H9 (cell line): Measurements from ENCODE around the gene MORN1. TPM values are rescaled to one million over a fixed set of nuclear protein-coding genes. Genes with fewer than 3 reads are reported as not detected.

ENCODE experiments used
- DNase-seq: peaks from one replicate; pipeline ENCODE4 v3.0.0-alpha.2; 2017
- H2AFZ ChIP-seq: one replicate; pipeline ENCODE4 v1.6.1; 2013; ENCODE audit warnings: mild to moderate bottlenecking, low read length, control low read depth, moderate library complexity
- H2AK5ac ChIP-seq: 2 replicates; pipeline ENCODE4 v1.6.1; 2013; ENCODE audit warnings: low read length, control low read depth, mixed read lengths; ENCODE audit not compliant: insufficient read length
- H2BK120ac ChIP-seq: one replicate; pipeline ENCODE4 v1.6.1; 2013; ENCODE audit warnings: low read depth, mild to moderate bottlenecking, low read length, control low read depth, inconsistent platforms; ENCODE audit not compliant: poor library complexity, severe bottlenecking
- H2BK12ac ChIP-seq: 2 replicates; pipeline ENCODE4 v1.6.1; 2013; ENCODE audit warnings: low read length, control low read depth, mixed read lengths, low read depth; ENCODE audit not compliant: insufficient read length
- H2BK15ac ChIP-seq: 2 replicates; pipeline ENCODE4 v1.6.1; 2013; ENCODE audit warnings: low read depth, low read length, control low read depth
- H2BK20ac ChIP-seq: one replicate; pipeline ENCODE4 v1.6.1; 2013; ENCODE audit warnings: low read depth, mild to moderate bottlenecking, low read length, control low read depth, inconsistent platforms; ENCODE audit not compliant: poor library complexity, severe bottlenecking
- H2BK5ac ChIP-seq: 2 replicates; pipeline ENCODE4 v1.6.1; 2013; ENCODE audit warnings: low read length, control low read depth, mixed read lengths; ENCODE audit not compliant: insufficient read length
- H3K14ac ChIP-seq: 2 replicates; pipeline ENCODE4 v1.6.1; 2013; ENCODE audit warnings: low read length, control low read depth; ENCODE audit not compliant: insufficient read depth
- H3K18ac ChIP-seq: 2 replicates; pipeline ENCODE4 v1.6.1; 2013; ENCODE audit warnings: low read depth, mild to moderate bottlenecking, mixed read lengths, low read length, control low read depth; ENCODE audit not compliant: insufficient read length
- H3K23ac ChIP-seq: 2 replicates; pipeline ENCODE4 v1.6.1; 2013; ENCODE audit warnings: low read length, control low read depth, mixed read lengths, low read depth; ENCODE audit not compliant: insufficient read length
- H3K23me2 ChIP-seq: 2 replicates; pipeline ENCODE4 v1.6.1; 2013; ENCODE audit warnings: low read depth, mild to moderate bottlenecking, mixed read lengths, low read length, control low read depth; ENCODE audit not compliant: insufficient read length, poor library complexity, severe bottlenecking
- H3K27ac ChIP-seq: 2 replicates; pipeline ENCODE4 v1.5.1; 2013; ENCODE audit warnings: low read length, control low read depth, mixed read lengths, low read depth; ENCODE audit not compliant: insufficient read length
- H3K27me3 ChIP-seq: 2 replicates; pipeline ENCODE4 v1.6.1; 2013; ENCODE audit warnings: low read length, control low read depth, inconsistent platforms; ENCODE audit not compliant: insufficient read depth
- H3K4ac ChIP-seq: 2 replicates; pipeline ENCODE4 v1.6.1; 2013; ENCODE audit warnings: low read depth, mild to moderate bottlenecking, control low read depth, inconsistent platforms, low read length, moderate library complexity
- H3K4me1 ChIP-seq: 2 replicates; pipeline ENCODE4 v1.6.1; 2013; ENCODE audit warnings: low read length, control low read depth, inconsistent platforms; ENCODE audit not compliant: insufficient read depth
- H3K4me2 ChIP-seq: 2 replicates; pipeline ENCODE4 v1.6.1; 2013; ENCODE audit warnings: low read length, control low read depth, mixed read lengths; ENCODE audit not compliant: insufficient read length, insufficient read depth
- H3K56ac ChIP-seq: 2 replicates; pipeline ENCODE4 v1.6.1; 2013; ENCODE audit warnings: low read depth, mild to moderate bottlenecking, mixed read lengths, low read length, control low read depth; ENCODE audit not compliant: insufficient read length
- H3K79me1 ChIP-seq: 2 replicates; pipeline ENCODE4 v1.6.1; 2013; ENCODE audit warnings: low read depth, mild to moderate bottlenecking, moderate library complexity, low read length, control low read depth, inconsistent platforms; ENCODE audit not compliant: insufficient read depth, poor library complexity, severe bottlenecking
- H3K79me2 ChIP-seq: 2 replicates; pipeline ENCODE4 v1.6.1; 2013; ENCODE audit warnings: low read length, control low read depth, inconsistent platforms; ENCODE audit not compliant: insufficient read depth
- H3K9ac ChIP-seq: 2 replicates; pipeline ENCODE4 v1.6.1; 2013; ENCODE audit warnings: low read length, control low read depth, mixed read lengths; ENCODE audit not compliant: insufficient read length; ENCODE audit errors: extremely low read depth
- H3K9me3 ChIP-seq: one replicate; pipeline ENCODE4 v1.6.1; 2013; ENCODE audit warnings: low read depth, low read length, inconsistent platforms; ENCODE audit not compliant: control insufficient read depth
- H3T11ph ChIP-seq: one replicate; pipeline ENCODE4 v1.6.1; 2013; ENCODE audit warnings: mild to moderate bottlenecking, low read length, control low read depth, inconsistent platforms
- H4K20me1 ChIP-seq: one replicate; pipeline ENCODE4 v1.6.1; 2013; ENCODE audit not compliant: control insufficient read depth, insufficient read length, insufficient read depth
- H4K5ac ChIP-seq: 2 replicates; pipeline ENCODE4 v1.6.1; 2013; ENCODE audit warnings: low read depth, mild to moderate bottlenecking, mixed read lengths, low read length, control low read depth; ENCODE audit not compliant: insufficient read length
- H4K8ac ChIP-seq: replicated peaks from 2 replicates; pipeline ENCODE4 v1.6.1; 2013; ENCODE audit warnings: low read length, control low read depth, mixed read lengths, low read depth; ENCODE audit not compliant: insufficient read length
- H4K91ac ChIP-seq: 2 replicates; pipeline ENCODE4 v1.6.1; 2013; ENCODE audit warnings: low read depth, mild to moderate bottlenecking, moderate library complexity, mixed read lengths, low read length, control low read depth; ENCODE audit not compliant: insufficient read length
- H3K27ac Mint-ChIP-seq, 3 experiments: 2 replicates in 2 of 3; 3 replicates in 1 of 3; pipeline ENCODE4 v1.8.0; 2020 to 2021; ENCODE audit warnings: mixed read lengths in 3 of 3, mild to moderate bottlenecking in 1 of 3, moderate library complexity in 1 of 3
- H3K27me3 Mint-ChIP-seq: 2 replicates; pipeline ENCODE4 v1.8.0; 2021; ENCODE audit warnings: low read depth, mild to moderate bottlenecking, moderate library complexity, mixed read lengths
- H3K36me3 Mint-ChIP-seq, 3 experiments: 2 replicates in 2 of 3; 3 replicates in 1 of 3; pipeline ENCODE4 v1.8.0; 2020 to 2021; ENCODE audit warnings: low read depth in 3 of 3, mixed read lengths in 3 of 3; ENCODE audit not compliant: insufficient read depth in 1 of 3
- H3K4me1 Mint-ChIP-seq, 2 experiments: 2 replicates each; pipeline ENCODE4 v1.8.0; 2020; ENCODE audit warnings: mixed read lengths in 2 of 2
- H3K4me3 Mint-ChIP-seq, 2 experiments: 2 replicates in 1 of 2; 3 replicates in 1 of 2; pipeline ENCODE4 v1.8.0; 2020 to 2021; ENCODE audit warnings: mild to moderate bottlenecking in 2 of 2, mixed read lengths in 2 of 2, moderate library complexity in 1 of 2
- H3K9me3 Mint-ChIP-seq, 2 experiments: 2 replicates in 1 of 2; 3 replicates in 1 of 2; pipeline ENCODE4 v1.8.0; 2020; ENCODE audit warnings: mild to moderate bottlenecking in 2 of 2, mixed read lengths in 2 of 2, moderate library complexity in 1 of 2
- CTCF ChIP-seq: fragments of 200-600 bp; sonication (generic); conservative IDR thresholded peaks from 3 replicates; pipeline ENCODE4 v1.8.0; 2021; ENCODE audit warnings: antibody characterized with exemption, mild to moderate bottlenecking
- WGBS: extraction: QIAGEN DNeasy Blood & Tissue Kit; methylation state at CpG from one replicate; pipeline ENCODE4 v1.1.7; 2013; ENCODE audit warnings: missing lambda C conversion rate, low lambda C conversion rate, mixed read lengths; ENCODE audit not compliant: insufficient read length; ENCODE audit errors: extremely low coverage; 5-methylcytosine and 5-hydroxymethylcytosine counted together
- total RNA-seq: library from RNA; stranded (reverse); gene quantifications from 2 replicates; pipeline ENCODE4 v1.2.1, GENCODE V29; 2021

The MORN1 gene
- total RNA-seq, 1 experiment from 2014 or later = 12.7 TPM

GRCh38 chr1:2334883-2335534, 56.3 kb downstream of the MORN1 start:
- no peak overlapping the region for H2BK20ac ChIP-seq
- peaks cover 10 to 13% of the 10 kb centered on the region in 2 experiments for H3K9me3 Mint-ChIP-seq
- H3K4ac ChIP-seq = no peak overlapping the region
- H3K23me2 ChIP-seq = no peaks in the 10 kb centered on the region
- no peak overlapping the region for H3K56ac ChIP-seq
- H3K27ac Mint-ChIP-seq = 0 out of 7 replicates have a peak overlapping the region, but pooled peaks of 2 of the 3 experiments have one; percentile 52 to 73
- no peak overlapping the region for H4K5ac ChIP-seq
- H3K79me2 ChIP-seq = no peaks in the 10 kb centered on the region
- no peak overlapping the region for H3K9ac ChIP-seq
- no peaks in the 10 kb centered on the region for H3K27me3 Mint-ChIP-seq
- no peak overlapping the region for H3K4me3 Mint-ChIP-seq
- H3K27me3 ChIP-seq = no peaks in the 10 kb centered on the region
- peaks cover 0 to 5% (median 2%) of the 10 kb centered on the region in 3 experiments; a peak in 2 of 7 replicates for H3K36me3 Mint-ChIP-seq
- no peaks in the 10 kb centered on the region for H3K9me3 ChIP-seq
- no peaks in the 10 kb centered on the region for H4K20me1 ChIP-seq
- no peaks in the 10 kb centered on the region for H3K79me1 ChIP-seq
- H2BK120ac ChIP-seq = no peak overlapping the region
- no peak overlapping the region for H2BK5ac ChIP-seq
- no peak for DNase-seq
- no peak overlapping the region for H2AFZ ChIP-seq
- no peak for TF ChIP-seq CTCF
- no peak overlapping the region for H3T11ph ChIP-seq
- H3K27ac ChIP-seq = no peak overlapping the region
- H2BK15ac ChIP-seq = no peak overlapping the region
- H3K4me2 ChIP-seq = no peak overlapping the region
- H4K8ac ChIP-seq = no peak overlapping the region
- peaks cover 0 to 10% of the 10 kb centered on the region in 2 experiments; a peak in 2 of 4 replicates for H3K4me1 Mint-ChIP-seq
- H2BK12ac ChIP-seq = no peak overlapping the region
- H3K4me1 ChIP-seq = no peaks in the 10 kb centered on the region
- H2AK5ac ChIP-seq = no peak overlapping the region
- no peak overlapping the region for H3K18ac ChIP-seq
- H3K23ac ChIP-seq = no peak overlapping the region
- H3K14ac ChIP-seq = no peak overlapping the region
- H4K91ac ChIP-seq = no peak overlapping the region
- no CpG with 5 or more reads among the region's 33 CpGs for WGBS
